Activated B cell treated with CpG ODN at 0.5 μM for 24 hours (primary cell): ENCODE results near the gene C1orf159. TPM values are rescaled to one million over a fixed set of nuclear protein-coding genes. Genes with fewer than 3 reads are reported as not detected.

Experiments
- ATAC-seq: fragments of 200-7000 bp; cut with Tn5 transposase; one replicate; pipeline ENCODE4 v1.10.0; 2021; ENCODE audit warnings: low read depth, mild to moderate bottlenecking, moderate library complexity
- CTCF ChIA-PET: fragments of 350-600 bp; sonication (Branson Sonifier 250); formaldehyde crosslinking; loops from one replicate; lab custom pipeline; 2021; ENCODE audit warnings: antibody characterized with exemption; lab: Charles Lee
- POLR2A ChIA-PET: fragments of 350-600 bp; sonication (Branson Sonifier 250); formaldehyde crosslinking; loops from one replicate; lab custom pipeline; 2021; ENCODE audit warnings: antibody characterized with exemption; lab: Charles Lee
- DNase-seq: peaks from one replicate; pipeline ENCODE4 v3.0.0; 2022
- H3K27ac Mint-ChIP-seq: one replicate; pipeline ENCODE4 v1.8.0; 2020; ENCODE audit warnings: mixed read lengths
- H3K27me3 Mint-ChIP-seq: one replicate; pipeline ENCODE4 v1.8.0; 2021; ENCODE audit warnings: mixed read lengths
- H3K36me3 Mint-ChIP-seq: one replicate; pipeline ENCODE4 v1.8.0; 2021; ENCODE audit warnings: low read depth, mixed read lengths
- H3K4me1 Mint-ChIP-seq: one replicate; pipeline ENCODE4 v1.8.0; 2021; ENCODE audit warnings: mixed read lengths
- H3K4me3 Mint-ChIP-seq: one replicate; pipeline ENCODE4 v1.8.0; 2020; ENCODE audit warnings: mild to moderate bottlenecking, mixed read lengths
- H3K9me3 Mint-ChIP-seq: one replicate; pipeline ENCODE4 v1.8.0; 2020; ENCODE audit warnings: mixed read lengths
- CTCF ChIP-seq: fragments of 200-600 bp; IDR thresholded peaks from one replicate; pipeline ENCODE4 v1.8.0; 2022; ENCODE audit warnings: antibody characterized with exemption, mild to moderate bottlenecking
- intact Hi-C: fragments of 100-400 bp; cut with micrococcal nuclease; formaldehyde crosslinking; loops from one replicate; pipeline ENCODE4 v1.15.1; 2024
- total RNA-seq: library from RNA; stranded (reverse); gene quantifications from 2 replicates; pipeline ENCODE4 v1.2.3, GENCODE V29; 2022

The C1orf159 gene
- total RNA-seq, 1 donor from 2014 or later = 26.5 TPM

- intact Hi-C loops = no loop called here
Observed at GRCh38 chr1:1124508-1124785, 8.6 kb upstream of the C1orf159 start.

GRCh38 chr1:1123581-1124507, 8.0 kb upstream of the C1orf159 start:
- ChIA-PET CTCF (interaction anchor here (0.6 to 4.8 kb wide), 7 partner anchors 60 to 167 kb away, joined by 3 to 102 read pairs (median 8); no protein-coding TSS in a partner anchor), POLR2A (interaction anchor here (1.0 to 2.1 kb wide), 5 partner anchors 13 to 150 kb away, joined by 3 to 16 read pairs (median 6); partner anchors contain the start of genes B3GALT6, SDF4 and UBE2J2)
- ATAC-seq = no peak
- DNase-seq = no peak
- Mint-ChIP-seq H3K9me3 (no peaks in the 10 kb centered on the region), H3K4me3 (peak overlapping the region; percentile 15), H3K4me1 (peaks cover 21% of the 10 kb centered on the region), H3K27me3 (peaks cover 4% of the 10 kb centered on the region), H3K36me3 (no peaks in the 10 kb centered on the region), H3K27ac (peak overlapping the region; percentile 50)
- intact Hi-C loops = loop anchor here (2.0 kb wide), 1 partner anchor 13 kb away; no protein-coding TSS in a partner anchor
- no peak for TF ChIP-seq CTCF

More at GRCh38 chr1:1124508-1124785, 8.6 kb upstream of the C1orf159 start:
- Mint-ChIP-seq H3K27ac (no peak overlapping the region), H3K4me3 (no peak overlapping the region), H3K27me3 (peaks cover 1% of the 10 kb centered on the region), H3K4me1 (peaks cover 21% of the 10 kb centered on the region), H3K9me3 (no peaks in the 10 kb centered on the region), H3K36me3 (no peaks in the 10 kb centered on the region)
- TF ChIP-seq CTCF = no peak
- CTCF ChIA-PET = interaction anchor here (0.6 to 4.8 kb wide), 2 partner anchors 83 to 127 kb away, joined by 3 to 102 read pairs; no protein-coding TSS in a partner anchor
- POLR2A ChIA-PET = interaction anchor here (0.6 to 1.9 kb wide), 3 partner anchors 12 to 149 kb away, joined by 3 to 8 read pairs (median 3); partner anchors contain the start of genes TTLL10 and UBE2J2
- ATAC-seq = no peak
- DNase-seq = no peak

- POLR2A ChIA-PET = interaction anchor here (0.6 to 2.9 kb wide), 15 partner anchors 14 to 169 kb away, joined by 3 to 33 read pairs (median 6); partner anchors contain the start of genes B3GALT6, SDF4, TTLL10 and UBE2J2
- peak; percentile 18 for DNase-seq
- Mint-ChIP-seq H3K4me1 (peaks cover 21% of the 10 kb centered on the region), H3K36me3 (no peaks in the 10 kb centered on the region), H3K9me3 (no peaks in the 10 kb centered on the region), H3K27ac (no peak overlapping the region), H3K27me3 (peaks cover 5% of the 10 kb centered on the region), H3K4me3 (no peak overlapping the region)
- no peak for ATAC-seq
- CTCF ChIA-PET = interaction anchor here (0.6 to 4.8 kb wide), 31 partner anchors 10 to 248 kb away, joined by 3 to 102 read pairs (median 5); partner anchors contain the start of genes B3GALT6, C1QTNF12 and TTLL10
- intact Hi-C loops = loop anchor here (1.0 to 2.0 kb wide), 4 partner anchors 14 to 168 kb away; no protein-coding TSS in a partner anchor
- TF ChIP-seq CTCF = no peak
Observed at GRCh38 chr1:1122981-1123480, 7.1 kb upstream of the C1orf159 start.

GRCh38 chr1:1122078-1122811, 6.4 kb upstream of the C1orf159 start:
- CTCF ChIA-PET = interaction anchor here (0.6 to 4.8 kb wide), 38 partner anchors 9 to 249 kb away, joined by 3 to 102 read pairs (median 4); partner anchors contain the start of genes B3GALT6, C1QTNF12, TTLL10 and UBE2J2
- Mint-ChIP-seq H3K4me3 (peak overlapping the region; percentile 24), H3K9me3 (no peaks in the 10 kb centered on the region), H3K36me3 (no peaks in the 10 kb centered on the region), H3K4me1 (peaks cover 21% of the 10 kb centered on the region), H3K27ac (no peak overlapping the region), H3K27me3 (peaks cover 5% of the 10 kb centered on the region)
- POLR2A ChIA-PET = interaction anchor here (0.6 to 2.9 kb wide), 18 partner anchors 15 to 170 kb away, joined by 3 to 33 read pairs (median 6); partner anchors contain the start of genes B3GALT6, SDF4, TTLL10 and UBE2J2
- DNase-seq (peak; percentile 83), ATAC-seq (peak; percentile 97)
- peak; percentile 35 for TF ChIP-seq CTCF
- intact Hi-C loops = loop anchor here (1.0 to 2.0 kb wide), 4 partner anchors 15 to 169 kb away; no protein-coding TSS in a partner anchor
